GM21723 (cell line): ENCODE data around the gene ZNF341.

ENCODE experiments used
- ATAC-seq: cut with Tn5 transposase; IDR thresholded peaks from one replicate; pipeline ENCODE4 v1.9.1; 2021; ENCODE audit warnings: mild to moderate bottlenecking, moderate library complexity; ENCODE audit not compliant: unreplicated experiment

ZNF341 gene

DNA sequence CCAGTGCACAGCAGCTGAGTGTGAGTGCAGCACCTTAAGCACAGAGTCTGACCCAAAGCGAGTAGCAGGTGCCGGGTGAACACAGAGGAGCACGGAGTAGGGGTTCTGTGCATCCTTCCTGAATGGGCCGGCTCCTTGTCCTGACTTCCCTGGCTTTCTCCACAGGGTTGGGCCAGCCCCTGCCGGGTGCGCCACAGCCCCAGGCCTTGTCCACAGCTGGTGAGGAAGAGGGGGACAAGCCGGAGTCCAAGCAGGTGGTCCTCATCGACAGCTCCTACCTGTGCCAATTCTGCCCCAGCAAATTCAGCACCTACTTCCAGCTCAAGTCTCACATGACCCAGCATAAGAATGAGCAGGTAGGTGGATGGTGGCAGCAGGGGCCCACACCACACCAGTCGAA lies 34.9 kb downstream of the ZNF341 start:
- ATAC-seq, result no peak

DNA sequence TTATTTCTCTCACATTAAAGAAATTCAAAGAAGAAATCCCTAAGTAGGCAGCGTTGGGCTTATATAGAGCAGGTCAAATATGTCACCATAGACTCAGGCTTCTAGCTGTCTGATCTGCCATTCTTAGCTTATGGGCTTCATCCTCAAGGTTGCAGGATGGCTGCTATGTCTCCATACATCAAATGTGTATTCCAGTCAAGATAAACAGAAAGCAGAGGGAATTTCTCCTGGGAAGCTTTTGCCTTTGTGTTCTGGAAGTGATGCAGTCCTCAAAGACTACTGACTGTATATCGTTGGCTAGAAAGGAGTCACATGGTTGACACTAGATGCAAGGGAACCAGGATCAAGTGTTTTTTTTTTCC lies 36.0 kb downstream of the ZNF341 start:
- ATAC-seq, result no peak

DNA sequence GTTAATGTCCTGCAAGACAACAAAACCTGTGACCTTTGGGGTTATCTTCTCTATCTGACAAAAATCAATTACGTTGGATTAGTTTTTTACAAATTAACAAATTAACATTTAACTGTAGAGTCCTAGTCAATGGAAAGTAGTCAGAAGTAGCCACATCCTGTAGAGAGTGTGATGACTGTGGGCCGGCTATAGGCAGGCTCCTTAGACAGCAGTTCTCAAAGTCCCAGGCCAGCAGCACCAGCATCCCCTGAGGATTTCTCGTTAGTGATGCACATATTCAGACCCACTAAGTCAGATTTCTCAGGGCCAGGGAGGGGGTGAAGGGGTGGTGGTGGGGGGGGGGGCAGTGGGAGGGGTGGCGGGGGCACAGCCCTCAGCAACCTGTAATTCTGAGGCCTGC lies 37.2 kb downstream of the ZNF341 start:
- no peak for ATAC-seq

DNA sequence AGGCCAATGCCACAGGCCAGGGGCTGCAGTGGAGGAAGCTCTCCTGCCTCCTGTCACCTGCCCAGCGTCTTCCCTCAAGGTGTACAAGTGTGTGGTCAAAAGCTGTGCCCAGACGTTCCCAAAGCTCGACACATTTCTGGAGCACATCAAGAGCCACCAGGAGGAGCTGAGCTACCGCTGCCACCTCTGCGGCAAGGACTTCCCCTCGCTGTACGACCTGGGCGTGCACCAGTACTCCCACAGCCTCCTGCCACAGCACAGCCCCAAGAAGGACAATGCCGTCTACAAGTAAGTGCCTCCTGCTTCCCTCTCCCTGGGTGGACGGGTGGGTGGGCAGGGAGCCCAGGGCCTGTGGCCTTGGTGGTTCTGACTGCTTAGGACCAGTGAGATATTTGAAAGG lies 38.2 kb downstream of the ZNF341 start:
- no peak for ATAC-seq

DNA sequence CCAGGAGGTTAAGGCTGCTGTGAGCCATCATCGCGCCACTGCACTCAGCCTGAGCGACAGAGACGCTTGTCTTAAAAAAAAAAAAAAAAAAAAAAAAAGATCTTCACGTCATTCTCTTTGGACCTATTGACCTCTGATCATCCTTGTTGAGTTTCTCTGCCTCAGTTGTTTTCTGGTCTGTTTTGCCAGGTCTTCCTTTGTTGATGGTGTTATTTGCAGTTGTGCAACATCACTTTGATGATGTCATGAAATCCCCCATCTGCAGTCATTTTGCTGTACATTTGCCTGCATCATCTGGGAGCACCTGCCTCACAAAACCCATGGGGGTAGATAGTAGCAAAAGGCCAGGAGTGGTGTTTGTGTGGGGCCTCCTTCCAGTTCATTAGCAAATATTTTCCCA lies 40.1 kb downstream of the ZNF341 start:
- ATAC-seq, result no peak

DNA sequence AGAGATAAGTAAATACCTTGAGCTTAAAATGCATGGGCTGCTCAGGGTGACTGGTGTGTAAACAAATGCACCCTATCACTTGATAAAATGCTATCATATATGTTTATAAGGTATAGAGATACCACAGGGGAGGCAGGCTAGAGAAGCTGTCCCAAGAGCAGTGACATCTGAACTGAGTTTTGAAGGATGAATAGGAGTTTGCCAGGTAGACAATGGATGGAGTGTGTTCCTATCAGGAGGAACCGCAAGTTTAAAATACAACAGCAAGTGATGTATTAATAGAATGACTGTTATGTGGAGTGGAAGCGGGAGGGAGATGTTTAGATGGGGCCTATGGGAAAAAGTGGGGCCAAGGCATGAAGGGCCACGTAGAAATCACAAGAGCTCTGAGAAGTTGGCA lies 40.6 kb downstream of the ZNF341 start:
- ATAC-seq, result no peak

DNA sequence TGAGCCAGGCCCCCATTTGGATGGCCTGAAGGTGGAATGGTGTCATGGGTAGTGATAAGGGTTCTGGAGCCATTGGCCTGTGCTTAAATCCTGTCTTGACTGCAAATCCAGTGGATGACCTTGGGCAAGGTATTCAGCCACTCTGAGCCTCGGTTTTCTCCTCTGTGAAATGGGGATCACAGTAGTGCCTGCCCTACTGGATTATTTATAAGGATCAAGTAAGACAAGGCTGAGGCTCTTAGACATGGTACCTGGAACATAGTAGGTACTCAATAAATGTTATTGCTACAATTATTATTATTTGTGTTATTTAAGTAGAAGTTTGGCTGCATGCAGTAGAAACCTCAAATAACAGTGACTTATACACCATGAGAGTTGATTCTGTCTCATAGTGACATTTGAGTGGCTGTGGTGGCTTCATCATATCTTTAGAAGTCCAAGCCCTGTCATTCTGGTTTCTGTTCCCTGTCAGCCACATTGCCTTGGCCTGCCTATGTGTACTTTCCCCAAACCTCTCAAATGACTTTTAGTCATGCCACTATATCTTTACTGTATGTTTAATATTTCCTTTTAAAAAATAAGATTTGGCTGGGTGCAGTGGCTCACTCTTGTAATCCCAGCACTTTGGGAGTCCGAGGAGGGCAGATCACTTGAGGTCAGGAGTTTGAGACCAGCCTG lies 41.8 kb downstream of the ZNF341 start:
- ATAC-seq, result peak; percentile 78

DNA sequence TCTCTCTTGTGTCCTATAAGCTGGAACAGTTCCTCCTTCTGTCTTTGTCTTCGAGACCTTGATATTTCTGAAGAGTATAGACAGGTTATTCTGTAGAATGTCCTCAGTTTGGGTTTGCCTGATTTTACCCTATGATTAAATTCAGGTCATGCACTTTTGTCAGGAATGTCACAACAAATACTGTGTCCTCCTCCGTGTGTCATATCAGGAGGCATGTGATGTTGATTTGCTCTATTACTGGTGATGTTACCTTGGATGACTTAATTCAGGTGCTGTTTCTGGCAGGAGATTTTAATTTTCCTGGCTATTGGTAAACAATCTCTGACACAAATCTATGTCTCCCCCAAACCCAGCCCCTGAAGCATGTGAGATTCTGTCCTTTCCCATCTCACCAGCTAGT lies 46.0 kb downstream of the ZNF341 start:
- ATAC-seq, result no peak

DNA sequence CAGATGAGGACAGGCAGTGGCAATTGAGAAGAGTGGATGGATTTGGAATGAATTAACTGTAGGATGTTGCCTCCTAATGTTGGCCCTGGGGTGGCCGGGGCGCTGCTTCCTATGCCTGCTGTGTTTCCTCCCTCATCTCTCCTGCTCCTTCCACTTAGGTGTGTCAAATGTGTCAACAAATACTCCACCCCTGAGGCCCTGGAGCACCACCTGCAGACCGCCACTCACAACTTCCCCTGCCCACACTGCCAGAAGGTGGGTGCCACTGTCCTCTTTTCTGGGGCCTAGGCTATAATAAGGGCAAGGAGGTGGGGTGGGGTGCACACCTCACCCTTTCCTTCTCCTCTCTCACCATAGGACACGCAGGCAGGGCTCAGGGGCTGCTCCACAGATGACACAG lies 49.3 kb downstream of the ZNF341 start:
- ATAC-seq, result no peak

DNA sequence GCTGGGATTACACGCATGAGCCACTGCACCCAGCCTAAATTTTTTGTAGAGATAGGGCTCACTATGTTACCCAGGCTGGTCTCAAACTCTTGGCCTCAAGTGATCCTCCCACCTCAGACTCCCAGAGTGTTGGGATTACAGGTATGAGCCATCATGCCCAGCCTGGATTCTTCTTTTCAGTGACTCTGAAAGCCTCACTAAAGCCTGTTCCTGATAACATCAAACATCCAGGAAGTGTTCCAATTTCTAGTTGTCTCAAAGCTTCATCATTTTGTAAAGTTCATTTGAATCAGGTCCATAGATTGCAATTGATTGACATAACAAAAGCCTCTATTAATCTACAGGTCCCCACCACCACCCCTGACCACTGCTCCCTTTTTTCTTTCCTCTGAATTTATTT lies 50.1 kb downstream of the ZNF341 start:
- no peak for ATAC-seq

DNA sequence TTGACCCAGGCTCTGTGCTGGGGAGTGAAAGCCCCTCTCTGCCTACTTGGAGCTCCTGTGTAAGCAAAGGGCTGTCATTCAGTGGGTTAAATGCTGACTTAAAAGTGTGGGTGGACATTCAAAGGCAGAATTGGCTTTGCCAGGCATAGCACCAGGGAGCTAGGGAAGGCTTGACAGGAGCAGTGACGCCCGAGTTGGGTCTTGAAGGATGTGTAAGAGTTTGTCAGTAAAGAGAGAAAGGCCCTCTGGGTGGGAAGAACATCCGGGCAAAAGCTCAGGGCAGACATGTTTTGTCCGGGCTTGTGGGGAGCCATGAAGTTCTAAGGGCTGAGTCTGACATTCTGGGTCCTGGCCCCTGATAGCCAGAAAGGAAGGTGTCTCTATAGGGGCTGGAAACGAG lies 51.5 kb downstream of the ZNF341 start:
- ATAC-seq, result no peak

DNA sequence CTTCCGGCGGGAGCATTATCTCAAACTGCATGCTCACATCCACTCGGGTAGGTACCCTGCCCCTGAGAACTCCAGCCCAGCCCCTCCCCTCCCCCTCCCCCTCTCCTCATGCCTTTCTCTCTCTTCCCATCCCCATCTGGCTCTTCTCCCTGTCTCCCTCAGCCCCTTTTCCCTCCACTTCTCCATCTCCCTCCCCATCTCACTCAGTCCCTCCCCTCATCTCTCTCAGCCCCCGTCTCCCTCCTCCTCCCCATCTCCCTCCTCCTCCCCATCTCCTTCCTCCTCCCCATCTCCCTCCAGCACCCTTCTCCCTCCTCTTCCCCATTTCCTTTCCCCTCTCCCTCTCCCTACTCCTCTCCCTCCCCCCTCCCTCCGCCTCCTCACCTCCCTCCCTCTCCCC lies 52.0 kb downstream of the ZNF341 start:
- no peak for ATAC-seq

DNA sequence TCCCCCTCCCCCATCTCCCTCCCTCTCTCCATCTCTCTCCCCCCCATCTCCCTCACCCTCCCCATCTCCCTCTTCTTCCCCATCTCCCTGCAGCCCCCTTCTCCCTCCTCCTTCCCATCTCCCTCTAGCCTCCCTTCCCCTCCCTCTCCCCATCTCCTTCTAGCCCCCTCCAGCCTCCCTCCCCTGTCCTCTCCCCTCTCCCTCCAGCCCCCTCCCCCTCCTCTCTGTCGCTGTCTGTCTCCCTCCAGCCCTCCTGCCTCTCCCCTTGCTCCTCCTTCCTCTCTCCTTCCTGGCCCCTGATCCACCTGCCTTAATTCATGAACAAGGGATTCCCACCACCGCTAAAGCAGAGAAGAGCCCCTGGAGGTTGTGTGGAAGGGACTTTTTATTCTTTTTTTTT lies 52.4 kb downstream of the ZNF341 start:
- no peak for ATAC-seq

DNA sequence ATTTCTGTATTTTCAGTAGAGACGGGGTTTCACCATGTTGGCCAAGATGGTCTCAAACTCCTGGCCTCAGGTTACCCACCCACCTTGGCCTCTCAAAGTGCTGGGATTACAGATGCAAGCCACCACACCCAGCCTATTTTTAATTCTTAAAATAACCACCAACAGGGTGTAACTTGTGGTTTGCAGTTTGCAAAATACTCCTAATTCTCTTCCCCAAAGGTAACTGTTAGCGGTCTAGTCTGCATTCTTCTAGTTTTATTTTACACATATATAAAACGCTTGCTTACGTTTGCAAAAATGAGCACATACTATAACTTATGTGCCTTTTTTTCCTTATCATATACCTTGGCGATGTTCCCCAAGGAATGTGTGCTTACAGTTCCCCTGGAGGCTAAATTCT lies 53.7 kb downstream of the ZNF341 start:
- ATAC-seq, result no peak

DNA sequence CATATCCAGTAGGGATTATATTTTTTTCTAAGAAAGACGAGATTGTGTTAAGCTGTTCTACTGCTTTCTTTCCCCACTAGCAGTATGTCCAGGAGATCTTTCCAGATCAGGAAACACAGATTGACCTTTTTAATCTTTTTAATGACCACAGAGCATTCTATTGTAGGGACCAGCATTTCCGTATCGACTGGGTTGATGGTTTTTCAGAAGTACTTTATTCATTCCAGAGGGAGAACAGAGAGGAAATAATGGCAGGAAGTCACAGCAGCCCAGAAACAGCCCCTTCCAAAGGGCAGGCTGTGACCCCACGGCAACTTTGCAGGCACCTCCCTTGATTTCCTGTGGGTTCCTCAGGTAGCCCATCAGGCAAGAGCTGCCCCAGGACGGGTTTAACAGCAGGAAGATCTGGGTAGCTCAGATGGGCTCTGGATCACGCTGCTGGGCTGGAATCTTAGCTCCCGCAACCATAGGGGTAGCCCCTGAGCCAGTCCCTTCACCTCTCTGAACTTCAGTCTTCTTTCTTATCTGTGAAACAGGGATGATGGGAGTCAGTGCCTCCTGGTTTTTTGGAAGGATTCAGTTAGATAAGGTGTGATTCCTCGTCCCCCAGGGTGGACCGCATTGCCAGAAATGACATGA lies 55.6 kb downstream of the ZNF341 start:
- no peak for ATAC-seq

DNA sequence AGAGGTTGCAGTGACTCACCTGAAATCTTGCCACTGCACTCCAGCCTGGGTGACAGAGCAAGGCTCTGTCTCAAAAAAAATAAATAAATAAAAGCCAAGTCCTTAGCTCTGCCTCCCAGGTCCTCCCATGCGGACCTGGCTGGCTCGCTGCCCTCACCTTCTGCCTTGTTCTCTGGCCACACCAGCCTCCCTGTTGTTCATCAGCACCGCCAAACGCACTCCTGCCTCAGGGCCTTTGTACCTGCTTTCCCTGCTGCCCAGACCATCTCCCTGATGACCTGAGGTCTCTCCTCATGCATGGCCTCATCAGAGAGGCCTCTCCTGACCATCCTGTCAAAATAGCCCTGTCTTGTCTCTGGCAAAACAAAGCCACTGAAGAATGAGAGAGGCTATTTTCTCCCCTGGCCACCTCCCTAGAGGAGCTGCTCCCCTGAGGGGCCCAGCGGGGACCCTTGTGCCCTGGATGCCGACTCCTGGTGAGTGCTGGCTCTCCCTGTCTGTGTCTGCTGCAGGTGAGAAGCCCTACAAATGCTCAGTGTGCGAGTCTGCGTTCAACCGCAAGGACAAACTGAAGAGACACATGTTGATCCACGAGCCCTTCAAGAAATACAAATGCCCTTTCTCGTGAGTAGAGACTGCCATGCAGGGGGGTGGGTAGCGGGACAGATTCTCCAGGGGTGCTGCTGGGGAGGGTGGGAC lies 56.7 kb downstream of the ZNF341 start:
- ATAC-seq, result no peak

DNA sequence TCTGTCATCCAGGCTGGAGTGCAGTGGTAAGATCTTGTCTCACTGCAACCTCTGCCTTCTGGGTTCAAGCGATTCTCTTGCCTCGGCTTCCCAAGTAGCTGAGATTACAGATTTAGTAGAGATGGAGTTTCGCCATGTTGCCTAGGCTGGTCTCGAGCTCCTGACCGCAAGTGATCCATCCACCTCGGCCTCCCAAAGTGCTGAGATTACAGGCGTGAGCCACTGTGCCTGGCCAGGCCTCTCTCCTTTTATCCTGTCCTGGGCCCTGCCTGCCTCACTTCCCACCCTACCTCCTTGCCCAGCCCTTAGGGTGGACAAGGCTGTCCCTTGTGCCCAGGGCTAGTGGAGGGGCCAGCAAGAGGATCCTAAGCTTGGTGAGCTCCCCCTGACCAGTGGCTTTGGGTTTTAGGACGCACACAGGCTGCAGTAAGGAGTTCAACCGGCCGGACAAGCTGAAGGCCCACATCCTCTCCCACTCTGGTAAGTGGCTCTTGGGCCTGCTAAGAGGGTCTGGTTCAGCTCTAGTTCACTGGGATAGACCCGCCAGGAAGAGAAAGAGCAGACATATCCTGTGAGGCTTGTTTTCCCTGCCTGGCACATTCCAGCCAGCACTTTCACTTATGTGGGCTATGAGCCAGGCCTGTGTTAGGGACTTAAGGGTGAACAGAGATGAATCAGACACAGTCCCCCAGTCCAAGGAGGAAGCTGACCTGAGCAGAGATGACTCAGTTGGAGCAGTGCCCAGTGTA lies 57.5 kb downstream of the ZNF341 start:
- no peak for ATAC-seq

DNA sequence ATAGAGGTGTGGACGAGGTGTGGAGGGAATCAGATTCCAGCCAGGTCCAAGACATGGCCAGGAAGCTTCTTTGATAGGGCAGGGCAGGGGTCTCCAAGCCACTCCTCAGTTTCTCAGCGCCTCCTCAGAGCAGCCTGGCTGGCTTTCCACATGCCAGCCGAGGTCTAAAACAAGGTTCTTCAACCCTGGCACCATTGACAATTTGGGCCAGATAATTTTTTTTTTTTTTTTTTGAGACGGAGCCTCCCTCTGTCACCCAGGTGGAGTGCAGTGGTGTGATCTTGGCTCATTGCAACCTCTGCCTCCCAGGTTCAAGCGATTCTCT lies 58.0 kb downstream of the ZNF341 start:
- no peak for ATAC-seq

DNA sequence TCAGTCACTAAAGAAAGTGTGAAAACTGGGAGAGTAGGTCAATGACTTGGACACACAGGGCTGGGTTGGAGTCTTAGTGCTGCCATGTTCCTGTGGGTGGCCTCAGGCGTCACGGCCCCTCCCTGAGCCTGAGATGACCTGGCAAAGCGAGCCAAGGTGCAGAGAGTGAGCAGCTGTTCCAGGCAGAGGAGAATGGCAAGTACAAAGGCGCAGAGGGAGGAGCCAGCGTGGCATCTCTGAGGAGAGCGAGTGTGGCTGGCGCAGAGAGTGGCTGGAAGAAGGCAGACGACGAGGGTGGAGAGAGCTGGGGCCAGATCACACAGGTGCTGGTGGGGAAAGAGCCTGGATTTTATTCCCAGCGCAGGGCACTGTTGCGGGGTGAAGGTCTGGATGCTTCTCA lies 58.8 kb downstream of the ZNF341 start:
- ATAC-seq, result no peak

DNA sequence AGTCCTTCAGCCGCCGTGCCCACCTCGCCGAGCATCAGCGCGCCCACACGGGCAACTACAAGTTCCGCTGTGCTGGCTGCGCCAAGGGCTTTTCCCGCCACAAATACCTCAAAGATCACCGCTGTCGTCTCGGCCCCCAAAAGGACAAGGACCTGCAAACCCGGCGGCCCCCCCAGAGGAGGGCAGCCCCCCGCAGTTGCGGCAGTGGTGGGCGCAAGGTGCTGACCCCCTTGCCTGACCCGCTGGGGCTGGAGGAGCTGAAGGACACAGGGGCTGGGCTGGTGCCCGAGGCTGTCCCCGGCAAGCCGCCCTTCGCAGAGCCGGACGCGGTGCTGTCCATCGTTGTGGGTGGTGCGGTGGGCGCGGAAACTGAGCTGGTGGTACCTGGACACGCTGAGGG lies 59.2 kb downstream of the ZNF341 start:
- no peak for ATAC-seq

DNA sequence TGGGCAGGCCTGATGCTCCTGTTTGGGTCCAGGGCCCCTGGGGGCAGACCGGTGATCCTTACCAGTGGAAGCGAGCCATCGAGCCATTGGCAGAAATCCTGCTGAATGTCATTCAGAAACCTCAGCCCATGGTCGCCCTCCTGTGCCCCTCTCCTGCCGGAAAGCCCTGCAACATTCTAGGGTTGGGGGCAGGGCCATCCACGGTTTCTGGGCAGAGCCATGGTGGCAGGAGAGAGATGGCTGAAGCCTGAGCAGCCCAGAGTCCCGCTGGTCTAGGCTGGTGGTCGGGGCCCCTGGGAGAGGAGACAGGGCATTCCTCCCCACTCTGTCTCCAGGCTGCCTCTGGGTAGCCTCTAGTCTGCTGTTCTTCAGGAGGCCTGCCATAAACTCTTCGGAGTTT lies 59.7 kb downstream of the ZNF341 start:
- ATAC-seq, result no peak
